GM19043 (cell line): ENCODE data around the gene ERMP1.
"Not testable (repeated sequence)": the region's sequence is repeated elsewhere in the genome, so short reads cannot be mapped to it uniquely, and the experiment has no call there.

Source experiments
- ATAC-seq: cut with Tn5 transposase; IDR thresholded peaks from one replicate; pipeline ENCODE4 v1.9.1; 2021; ENCODE audit warnings: low read depth; ENCODE audit not compliant: unreplicated experiment

The ERMP1 gene

GRCh38 chr9:5825895-5826622, 6.9 kb downstream of the ERMP1 start:
- no peak for ATAC-seq

GRCh38 chr9:5825223-5825622, 7.7 kb downstream of the ERMP1 start:
- no peak for ATAC-seq

GRCh38 chr9:5820425-5820824, 12.5 kb downstream of the ERMP1 start:
- ATAC-seq = no peak

- ATAC-seq = no peak
Measured at GRCh38 chr9:5819174-5819573, 13.7 kb downstream of the ERMP1 start.

GRCh38 chr9:5818424-5819142, 14.3 kb downstream of the ERMP1 start:
- no peak for ATAC-seq

GRCh38 chr9:5817862-5818261, 15.1 kb downstream of the ERMP1 start:
- no peak for ATAC-seq

GRCh38 chr9:5815461-5815860, 17.5 kb downstream of the ERMP1 start:
- ATAC-seq = no peak

GRCh38 chr9:5813824-5814223, 19.1 kb downstream of the ERMP1 start:
- ATAC-seq = no peak

- no peak for ATAC-seq
Measured at GRCh38 chr9:5811751-5812150, 21.2 kb downstream of the ERMP1 start.

GRCh38 chr9:5805478-5805877, 27.4 kb downstream of the ERMP1 start:
- no peak for ATAC-seq

- ATAC-seq = no peak
Measured at GRCh38 chr9:5801739-5802113, 31.2 kb downstream of the ERMP1 start.

GRCh38 chr9:5800969-5801738, 31.8 kb downstream of the ERMP1 start:
- ATAC-seq = no peak

- not testable (repeated sequence) for ATAC-seq
Measured at GRCh38 chr9:5800378-5800777, 32.5 kb downstream of the ERMP1 start.

- no peak for ATAC-seq
Measured at GRCh38 chr9:5799314-5799713, 33.6 kb downstream of the ERMP1 start.

- no peak for ATAC-seq
Measured at GRCh38 chr9:5798581-5798980, 34.3 kb downstream of the ERMP1 start.

- no peak for ATAC-seq
Measured at GRCh38 chr9:5796298-5796697, 36.6 kb downstream of the ERMP1 start.

GRCh38 chr9:5793812-5794211, 39.1 kb downstream of the ERMP1 start:
- ATAC-seq = no peak

- ATAC-seq = no peak
Measured at GRCh38 chr9:5791870-5792269, 41.0 kb downstream of the ERMP1 start.

GRCh38 chr9:5790923-5791322, 42.0 kb downstream of the ERMP1 start:
- ATAC-seq = no peak

- no peak for ATAC-seq
Measured at GRCh38 chr9:5789489-5789888, 43.4 kb downstream of the ERMP1 start.

- ATAC-seq = no peak
Measured at GRCh38 chr9:5787759-5788302, 45.1 kb downstream of the ERMP1 start.
